Inflammatory macrophage (primary cell): ENCODE data around the gene TTC12.
A peak's percentile ranks its signal among the peaks of the same experiment; 100 is the strongest.

Source experiments
- DNase-seq, 2 donors: peaks; one replicate each; pipeline ENCODE4 v3.0.0-alpha.2; 2020 to 2022
- total RNA-seq, 18 experiments: gene quantifications; one replicate each; lab custom pipeline; 2026; ENCODE audit warnings: mixed read lengths in 6 of 18, inconsistent platforms in 2 of 18; lab: John Stamatoyannopoulos, UW

TTC12 gene
- 2.4 to 11.8 (median 8.0) reads per million in 18 experiments for total RNA-seq

- DNase-seq: peak; percentile 92 to 94
Observed at GRCh38 chr11:113314389-113315301, at the start of gene TTC12. TTC12 (plus strand) TSS chr11:113314583; CDS start chr11:113316258, 1,675 bp downstream.

GRCh38 chr11:113265362-113265761, 49.0 kb upstream of the TTC12 start:
- DNase-seq: no peak

GRCh38 chr11:113267493-113267892, 46.9 kb upstream of the TTC12 start:
- no peak for DNase-seq

DNA sequence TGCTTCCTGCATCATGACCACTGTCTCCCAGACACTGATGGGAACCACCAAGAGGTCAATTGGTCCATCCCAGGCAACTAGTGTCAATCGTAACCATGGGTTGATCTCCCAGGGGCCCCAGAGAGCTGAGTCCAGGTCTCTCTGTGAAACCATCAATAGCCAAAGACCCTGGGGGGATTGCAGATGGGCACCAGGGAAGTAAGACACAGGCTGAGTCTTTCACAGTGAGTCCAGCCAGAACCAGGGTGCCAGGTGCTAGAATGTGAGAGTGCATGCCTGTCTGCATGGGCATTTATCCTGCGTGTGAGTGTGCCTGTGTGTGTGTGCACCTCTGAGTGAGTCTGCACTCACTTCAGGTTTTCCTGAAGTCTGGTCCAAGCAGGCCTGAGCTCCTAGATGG, 45.3 kb upstream of the TTC12 start:
- no peak for DNase-seq

GRCh38 chr11:113269636-113270035, 44.7 kb upstream of the TTC12 start:
- DNase-seq: no peak

DNA sequence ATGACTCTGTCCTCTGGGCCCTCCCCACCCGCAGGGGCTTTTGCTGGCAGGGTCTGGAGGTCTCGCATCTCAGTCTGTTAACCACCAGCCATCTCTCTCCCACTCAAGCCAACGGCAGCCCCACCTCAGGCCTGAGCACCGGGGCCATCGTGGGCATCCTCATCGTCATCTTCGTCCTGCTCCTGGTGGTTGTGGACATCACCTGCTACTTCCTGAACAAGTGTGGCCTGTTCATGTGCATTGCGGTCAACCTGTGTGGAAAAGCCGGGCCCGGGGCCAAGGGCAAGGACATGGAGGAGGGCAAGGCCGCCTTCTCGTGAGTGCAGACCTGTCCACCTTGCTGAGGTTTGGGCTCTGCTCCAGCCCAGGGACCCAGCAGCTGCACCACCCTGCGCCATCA, 44.3 kb upstream of the TTC12 start:
- DNase-seq: no peak

DNA sequence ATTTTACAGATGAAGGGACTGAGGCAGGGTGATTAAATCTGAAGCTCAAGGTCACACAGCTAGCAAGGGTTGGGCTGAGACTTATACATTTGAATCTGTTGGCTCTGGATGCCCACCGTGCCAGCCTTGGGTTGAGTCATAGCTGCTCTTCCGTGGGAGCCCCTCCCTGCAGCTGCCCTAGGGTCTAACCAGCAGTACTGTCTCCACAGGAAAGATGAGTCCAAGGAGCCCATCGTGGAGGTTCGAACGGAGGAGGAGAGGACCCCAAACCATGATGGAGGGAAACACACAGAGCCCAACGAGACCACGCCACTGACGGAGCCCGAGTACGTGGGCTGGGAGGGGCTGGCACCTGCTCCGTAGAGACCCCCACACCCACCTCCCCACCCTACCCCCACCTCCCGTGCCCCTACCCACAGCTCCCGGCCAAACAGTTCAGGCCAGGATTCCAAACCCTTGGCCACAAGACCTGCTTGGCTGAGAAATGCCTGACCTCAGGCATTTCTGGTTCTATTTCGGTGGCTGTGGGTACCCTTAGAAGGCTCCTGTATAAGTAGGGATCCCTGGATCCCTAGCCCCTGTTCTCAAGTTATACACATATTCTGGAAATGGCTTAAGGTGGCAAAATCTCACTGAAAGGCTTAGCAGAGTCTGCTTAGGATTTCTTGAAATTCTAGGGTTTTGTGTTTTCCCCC, 42.7 kb upstream of the TTC12 start:
- DNase-seq: no peak

DNA sequence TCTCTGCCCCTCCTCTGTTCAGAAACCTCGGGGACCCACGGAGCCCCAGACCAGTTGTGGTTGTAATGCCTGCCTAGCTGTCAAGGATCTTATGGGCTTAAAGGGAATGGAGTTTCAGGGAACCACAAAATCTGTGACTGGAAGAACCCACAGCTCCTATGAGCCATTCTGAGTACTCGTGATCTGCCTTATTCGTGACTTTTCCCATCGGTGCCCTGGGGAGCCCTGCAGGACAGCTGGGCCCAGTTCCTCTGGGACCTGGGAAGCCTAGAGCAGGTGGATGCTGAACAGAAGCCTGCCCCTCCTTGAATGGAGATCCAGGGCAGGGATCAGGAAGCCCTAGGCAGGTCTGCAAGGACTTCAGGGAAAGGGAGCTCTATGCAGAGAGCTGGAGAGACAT, 42.1 kb upstream of the TTC12 start:
- no peak for DNase-seq

- no peak for DNase-seq
Observed at GRCh38 chr11:113272927-113273615, 41.3 kb upstream of the TTC12 start.

- no peak for DNase-seq
Observed at GRCh38 chr11:113273720-113274119, 40.7 kb upstream of the TTC12 start.

DNA sequence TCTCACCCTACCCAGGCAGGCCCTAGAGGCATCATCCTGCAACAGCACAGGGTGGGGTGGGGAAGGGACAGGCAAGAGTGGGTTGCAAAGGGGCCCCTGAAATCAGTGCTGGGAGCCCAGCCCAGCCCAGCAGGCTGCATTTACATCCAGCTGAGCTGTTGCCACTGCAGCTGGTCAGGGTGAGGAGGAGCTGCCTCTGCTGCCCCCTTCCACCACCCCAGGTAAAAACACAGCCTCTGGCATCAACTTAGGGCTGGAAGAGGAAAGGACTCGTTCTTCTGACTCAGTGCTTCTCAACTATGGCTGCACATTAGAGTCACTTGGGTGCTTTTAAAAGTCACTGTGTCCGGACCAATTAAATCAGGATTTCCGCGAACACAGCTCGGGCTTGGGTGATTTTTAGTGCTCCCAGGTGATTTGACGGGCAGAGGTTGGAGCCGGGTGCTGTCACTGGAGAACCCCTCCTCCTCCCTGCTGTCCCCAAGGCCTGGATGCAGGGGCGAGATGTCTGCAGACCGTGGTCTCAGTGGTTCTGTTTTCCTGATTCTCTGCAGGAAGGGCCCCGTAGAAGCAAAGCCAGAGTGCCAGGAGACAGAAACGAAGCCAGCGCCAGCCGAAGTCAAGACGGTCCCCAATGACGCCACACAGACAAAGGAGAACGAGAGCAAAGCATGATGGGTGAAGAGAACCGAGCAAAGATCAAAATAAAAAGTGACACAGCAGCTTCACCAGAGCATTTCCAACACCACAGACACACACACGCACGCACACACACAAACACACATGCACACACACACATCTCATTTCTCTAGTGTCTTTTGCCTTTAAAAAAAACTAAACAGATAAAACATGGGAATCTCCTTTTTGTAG, 39.4 kb upstream of the TTC12 start:
- DNase-seq: no peak

DNA sequence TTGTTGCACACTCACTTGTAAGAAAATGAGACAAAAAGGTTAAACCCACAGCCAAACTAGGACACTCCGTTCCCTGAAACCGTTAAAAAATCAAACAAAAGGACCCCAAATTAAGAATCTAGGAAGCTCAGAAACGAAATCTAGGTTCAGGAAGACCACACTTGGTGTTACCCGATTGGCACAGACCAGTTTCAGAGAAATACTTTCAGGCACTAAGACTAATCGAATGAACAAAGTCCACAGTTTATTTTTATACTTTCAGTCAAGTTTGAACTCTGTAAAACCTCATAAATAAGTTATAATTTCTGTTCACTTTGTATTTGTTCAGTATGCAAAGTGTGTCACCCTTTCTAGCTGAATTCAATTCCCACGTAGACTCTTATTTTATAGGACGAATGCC, 38.8 kb upstream of the TTC12 start:
- DNase-seq: no peak

- DNase-seq: no peak
Observed at GRCh38 chr11:113276466-113276865, 37.9 kb upstream of the TTC12 start.

- DNase-seq: no peak
Observed at GRCh38 chr11:113277907-113278306, 36.5 kb upstream of the TTC12 start.

DNA sequence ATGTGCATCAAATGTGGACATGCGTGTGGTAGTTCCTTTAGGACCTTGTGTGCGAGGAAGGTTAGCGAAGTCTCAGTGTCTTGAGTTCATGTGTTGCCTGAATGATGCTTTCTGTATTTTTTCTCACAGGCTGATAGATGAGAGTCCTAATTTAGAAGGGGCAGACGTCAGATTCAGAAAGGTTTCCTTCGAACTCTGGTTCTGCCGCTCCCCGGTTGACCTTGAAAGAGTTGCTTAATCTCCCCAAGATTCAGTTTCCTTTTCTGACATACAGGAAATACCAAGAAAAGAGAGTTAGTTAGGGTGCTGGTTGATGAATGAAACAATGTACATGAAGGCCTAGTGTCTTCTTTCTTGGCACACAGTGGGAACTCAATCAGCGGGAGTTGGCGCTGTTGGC, 35.9 kb upstream of the TTC12 start:
- DNase-seq: no peak

GRCh38 chr11:113278925-113279324, 35.5 kb upstream of the TTC12 start:
- DNase-seq: no peak

DNA sequence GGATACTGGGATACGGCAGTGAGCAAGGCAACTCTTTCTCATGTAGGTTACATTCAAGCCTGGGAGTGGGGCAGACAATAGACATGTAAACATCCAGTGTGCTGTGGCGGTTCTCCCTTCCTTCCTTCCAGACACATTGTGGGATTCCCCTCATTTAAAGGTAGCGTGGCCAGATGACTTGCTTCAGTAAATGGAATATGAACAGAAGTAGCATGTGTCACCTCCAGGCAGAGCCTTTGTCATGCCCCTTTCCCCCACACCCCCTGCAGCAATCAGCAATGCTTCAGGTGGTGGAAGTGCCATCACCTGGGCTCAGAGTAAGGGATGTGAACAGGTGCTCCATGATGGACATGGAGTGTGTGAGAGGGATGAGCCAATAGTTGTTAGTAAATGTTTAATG, 34.8 kb upstream of the TTC12 start:
- DNase-seq: no peak

GRCh38 chr11:113281052-113281725, 33.2 kb upstream of the TTC12 start:
- no peak for DNase-seq

DNA sequence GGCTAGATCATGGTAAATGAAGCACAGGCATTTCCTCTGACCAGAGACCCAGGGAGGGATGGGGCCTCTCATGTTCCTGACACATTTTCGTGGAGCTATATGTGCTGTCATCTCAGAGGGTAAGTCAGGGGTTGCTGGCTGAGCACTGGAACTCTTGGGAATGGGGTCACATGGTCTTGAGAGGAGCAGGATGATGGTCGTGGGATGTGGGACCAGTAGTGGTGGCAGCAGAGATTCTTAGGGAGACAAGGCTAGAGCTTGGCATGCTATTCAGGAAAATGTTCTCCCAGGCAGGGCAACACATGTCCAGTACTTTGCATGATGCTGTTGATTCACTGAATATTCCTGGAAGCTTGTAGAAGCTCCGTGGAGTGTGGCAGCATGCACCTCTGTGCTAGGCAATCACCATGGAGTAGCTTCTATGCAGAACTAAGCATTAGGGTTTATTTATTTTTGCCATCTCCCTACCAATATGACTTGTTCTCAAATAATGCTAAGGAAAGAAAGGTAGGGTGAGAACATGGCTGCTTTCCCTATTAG, 31.4 kb upstream of the TTC12 start:
- no peak for DNase-seq

GRCh38 chr11:113283881-113284280, 30.5 kb upstream of the TTC12 start:
- DNase-seq: no peak

- DNase-seq: no peak
Observed at GRCh38 chr11:113286009-113286408, 28.4 kb upstream of the TTC12 start.
